ENCODE measurements around the gene CTNNA2. TPM values are rescaled to one million over a fixed set of nuclear protein-coding genes. Genes with fewer than 3 reads are reported as not detected.

The CTNNA2 gene
- total and polyA plus RNA-seq, 9 donors, result 0.32 to 1.4 (median 0.37) TPM; not detected in 3

GRCh38 chr2:79972661-79973060 lies 459.8 kb downstream of the CTNNA2 start:
- no peak for DNase-seq
- H3K36me3 ChIP-seq, result no peaks in the 10 kb centered on the region
- no peaks in the 10 kb centered on the region for H3K4me1 ChIP-seq (ENCODE audit: insufficient read depth)
- H3K9me3 ChIP-seq, result no peaks in the 10 kb centered on the region
- H3K27ac ChIP-seq, result no peak overlapping the region
- no peak overlapping the region for H3K4me3 ChIP-seq
- no peaks in the 10 kb centered on the region for H3K27me3 ChIP-seq
- WGBS, 3 donors, result 58 to 73% (median 60%) methylated on average over 4 of the region's 4 CpGs
- TF ChIP-seq POLR2A (IDR thresholded peaks at IDR 0.05) (no peak), EP300 (IDR thresholded peaks at IDR 0.05) (no peak)
- TF ChIP-seq, protein P1, sequence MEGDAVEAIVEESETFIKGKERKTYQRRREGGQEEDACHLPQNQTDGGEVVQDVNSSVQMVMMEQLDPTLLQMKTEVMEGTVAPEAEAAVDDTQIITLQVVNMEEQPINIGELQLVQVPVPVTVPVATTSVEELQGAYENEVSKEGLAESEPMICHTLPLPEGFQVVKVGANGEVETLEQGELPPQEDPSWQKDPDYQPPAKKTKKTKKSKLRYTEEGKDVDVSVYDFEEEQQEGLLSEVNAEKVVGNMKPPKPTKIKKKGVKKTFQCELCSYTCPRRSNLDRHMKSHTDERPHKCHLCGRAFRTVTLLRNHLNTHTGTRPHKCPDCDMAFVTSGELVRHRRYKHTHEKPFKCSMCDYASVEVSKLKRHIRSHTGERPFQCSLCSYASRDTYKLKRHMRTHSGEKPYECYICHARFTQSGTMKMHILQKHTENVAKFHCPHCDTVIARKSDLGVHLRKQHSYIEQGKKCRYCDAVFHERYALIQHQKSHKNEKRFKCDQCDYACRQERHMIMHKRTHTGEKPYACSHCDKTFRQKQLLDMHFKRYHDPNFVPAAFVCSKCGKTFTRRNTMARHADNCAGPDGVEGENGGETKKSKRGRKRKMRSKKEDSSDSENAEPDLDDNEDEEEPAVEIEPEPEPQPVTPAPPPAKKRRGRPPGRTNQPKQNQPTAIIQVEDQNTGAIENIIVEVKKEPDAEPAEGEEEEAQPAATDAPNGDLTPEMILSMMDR (IDR thresholded peaks at IDR 0.05), result no peak
- intact Hi-C loops (cut with DNase I), result no loop called here

DNA sequence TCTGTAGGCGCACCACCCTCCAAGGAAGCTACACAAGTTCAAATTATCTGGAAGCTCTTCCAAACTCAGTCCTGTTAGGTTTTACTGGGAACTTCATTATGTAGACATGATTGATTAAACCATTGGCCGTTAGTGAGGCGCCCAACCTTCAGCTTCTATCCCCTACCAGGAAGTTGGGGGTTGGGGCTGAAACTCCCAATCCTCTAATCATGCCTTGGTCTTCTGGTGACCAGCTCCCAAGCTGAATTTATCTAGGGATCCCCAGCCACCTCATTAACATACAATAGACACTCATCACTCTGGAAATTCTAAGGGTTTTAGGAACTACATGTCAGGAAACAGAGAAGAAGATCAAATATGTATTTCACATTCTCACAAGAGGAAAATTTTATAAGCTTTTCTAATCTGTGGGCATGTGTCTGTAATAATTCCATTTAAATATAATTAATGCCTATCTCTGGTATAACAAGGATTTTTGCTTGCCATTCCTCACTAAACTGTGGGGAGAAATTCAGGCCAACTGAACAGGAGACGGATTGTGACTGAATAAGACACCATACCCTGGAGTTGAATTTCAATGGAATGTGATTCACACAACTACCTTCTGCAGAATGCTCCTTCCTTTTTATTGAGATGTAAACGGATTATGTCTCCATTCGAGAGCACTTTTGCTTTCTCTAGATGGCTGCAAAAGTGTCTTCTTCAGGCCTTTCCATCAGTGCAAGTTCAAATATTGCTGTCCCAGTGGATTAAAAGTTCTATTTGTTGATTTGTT lies 463.1 kb downstream of the CTNNA2 start:
- H3K36me3 ChIP-seq, result no peaks in the 10 kb centered on the region
- H3K4me3 ChIP-seq, result no peak overlapping the region
- no peaks in the 10 kb centered on the region for H3K27me3 ChIP-seq
- WGBS, 3 donors, result 66 to 76% (median 72%) methylated on average over 6 of the region's 6 CpGs
- H3K4me1 ChIP-seq (ENCODE audit: insufficient read depth), result no peaks in the 10 kb centered on the region
- DNase-seq, result no peak
- no peak overlapping the region for H3K27ac ChIP-seq
- H3K9me3 ChIP-seq, result no peaks in the 10 kb centered on the region
- TF ChIP-seq POLR2A (IDR thresholded peaks at IDR 0.05) (no peak), EP300 (IDR thresholded peaks at IDR 0.05) (no peak)
- TF ChIP-seq, protein P1 (IDR thresholded peaks at IDR 0.05), result no peak
- intact Hi-C loops (cut with DNase I), result no loop called here

GRCh38 chr2:79977792-79978191 lies 464.9 kb downstream of the CTNNA2 start:
- no peak overlapping the region for H3K4me3 ChIP-seq
- intact Hi-C loops (cut with DNase I), result no loop called here
- H3K4me1 ChIP-seq (ENCODE audit: insufficient read depth), result no peaks in the 10 kb centered on the region
- H3K36me3 ChIP-seq, result no peaks in the 10 kb centered on the region
- no peak for DNase-seq
- TF ChIP-seq, protein P1 (IDR thresholded peaks at IDR 0.05), result no peak
- TF ChIP-seq EP300 (IDR thresholded peaks at IDR 0.05) (no peak), POLR2A (IDR thresholded peaks at IDR 0.05) (no peak)
- no peaks in the 10 kb centered on the region for H3K9me3 ChIP-seq
- no peak overlapping the region for H3K27ac ChIP-seq
- H3K27me3 ChIP-seq, result no peaks in the 10 kb centered on the region
- WGBS, 3 donors, result 81 to 89% (median 87%) methylated on average over 2 of the region's 2 CpGs

DNA sequence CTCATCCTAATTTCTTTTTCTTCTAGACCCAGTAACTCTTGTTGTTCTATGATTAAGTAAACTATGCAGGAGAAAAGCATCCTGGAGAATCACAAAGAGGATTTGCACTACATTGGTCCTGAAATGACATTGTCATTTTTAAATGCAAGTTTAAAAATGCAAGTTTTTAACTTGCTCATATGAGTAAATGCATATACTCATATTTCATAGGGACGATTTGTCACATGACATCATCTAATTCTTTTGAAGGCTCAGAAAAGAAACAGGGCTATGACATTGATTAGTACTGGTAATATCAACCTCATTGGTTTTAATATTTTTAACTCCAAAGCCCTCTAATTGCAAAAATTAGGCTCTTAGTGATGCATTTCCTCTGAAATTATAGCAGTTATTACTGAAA lies 467.3 kb downstream of the CTNNA2 start:
- intact Hi-C loops (cut with DNase I), result no loop called here
- Histone ChIP-seq H3K27me3 (no peaks in the 10 kb centered on the region), H3K4me3 (no peak overlapping the region), H3K9me3 (no peaks in the 10 kb centered on the region), H3K36me3 (no peaks in the 10 kb centered on the region), H3K27ac (no peak overlapping the region), H3K4me1 (ENCODE audit: insufficient read depth) (no peaks in the 10 kb centered on the region)
- no peak for DNase-seq
- 66 to 75% (median 67%) methylated on average over 1 of the region's 1 CpG for WGBS, 3 donors
- TF ChIP-seq, protein P1 (IDR thresholded peaks at IDR 0.05), result no peak
- TF ChIP-seq EP300 (IDR thresholded peaks at IDR 0.05) (no peak), POLR2A (IDR thresholded peaks at IDR 0.05) (no peak)
